ENCODE data around the gene HELLS. TPM values are rescaled to one million over a fixed set of nuclear protein-coding genes. Genes with fewer than 3 reads are reported as not detected.

The HELLS gene
- total and polyA plus RNA-seq, 12 donors = 0.32 to 4.5 (median 0.78) TPM

- no peak for TF ChIP-seq CTCF (IDR thresholded peaks at IDR 0.05)
- no peak for ATAC-seq
- 90 to 94% methylated on average over 3 of the region's 3 CpGs for WGBS, 2 donors
- H3K4me1 ChIP-seq = no peaks in the 10 kb centered on the region
- H3K27me3 ChIP-seq = no peaks in the 10 kb centered on the region
- no peaks in the 10 kb centered on the region for H3K9me3 ChIP-seq
- no peak overlapping the region for H3K27ac ChIP-seq
- H3K36me3 ChIP-seq = peaks cover 0 to 29% (median 0%) of the 10 kb centered on the region in 9 donors
- DNase-seq = no peak
- intact Hi-C loops (cut with DNase I) = no loop called here
- no peak overlapping the region for H3K4me3 ChIP-seq
These were observed 25.9 kb downstream of the HELLS start for GRCh38 chr10:94571528-94571927.

- ATAC-seq (no peak), DNase-seq (no peak)
- intact Hi-C loops (cut with DNase I) = no loop called here
- peaks cover 0 to 20% (median 0%) of the 10 kb centered on the region in 9 donors for H3K36me3 ChIP-seq
- H3K27ac ChIP-seq = no peak overlapping the region
- TF ChIP-seq CTCF (IDR thresholded peaks at IDR 0.05) = no peak
- no peaks in the 10 kb centered on the region for H3K4me1 ChIP-seq
- H3K9me3 ChIP-seq = no peaks in the 10 kb centered on the region
- 81 to 84% methylated on average over 4 of the region's 4 CpGs for WGBS, 2 donors
- H3K27me3 ChIP-seq = no peaks in the 10 kb centered on the region
- H3K4me3 ChIP-seq = no peak overlapping the region
These were observed 33.2 kb downstream of the HELLS start for GRCh38 chr10:94578790-94579189.

- no peak for TF ChIP-seq CTCF (IDR thresholded peaks at IDR 0.05)
- no peak overlapping the region for H3K4me3 ChIP-seq
- no peak for ATAC-seq
- peaks cover 0 to 15% (median 0%) of the 10 kb centered on the region in 9 donors for H3K36me3 ChIP-seq
- intact Hi-C loops (cut with DNase I) = no loop called here
- H3K9me3 ChIP-seq = no peaks in the 10 kb centered on the region
- DNase-seq = no peak
- no peak overlapping the region for H3K27ac ChIP-seq
- no peaks in the 10 kb centered on the region for H3K27me3 ChIP-seq
- H3K4me1 ChIP-seq = no peaks in the 10 kb centered on the region
These were observed 37.5 kb downstream of the HELLS start for GRCh38 chr10:94583124-94583523.

GRCh38 chr10:94591461-94592205 lies 46.0 kb downstream of the HELLS start:
- no peak for TF ChIP-seq CTCF (IDR thresholded peaks at IDR 0.05)
- Histone ChIP-seq H3K27me3 (no peaks in the 10 kb centered on the region), H3K4me3 (no peak overlapping the region), H3K9me3 (no peaks in the 10 kb centered on the region), H3K27ac (no peak overlapping the region), H3K36me3 (peaks cover 0 to 82% (median 0%) of the 10 kb centered on the region in 9 donors), H3K4me1 (no peaks in the 10 kb centered on the region)
- intact Hi-C loops (cut with DNase I) = no loop called here
- ATAC-seq = no peak
- DNase-seq = no peak
- WGBS, 2 donors = 90 to 97% methylated on average over 1 of the region's 1 CpG
